Ovary (tissue), 9 donors: Measurements from ENCODE around the gene CXCR1. TPM values are rescaled to one million over a fixed set of nuclear protein-coding genes. Genes with fewer than 3 reads are reported as not detected.
A peak's percentile ranks its signal among the peaks of the same experiment; 100 is the strongest.

Source experiments
- DNase-seq, 5 donors: peaks; one replicate each; pipeline ENCODE4 v3.0.0-alpha.2; 2019 to 2020
- H3K27ac ChIP-seq, 2 donors: fragments of 200-600 bp; one replicate each; pipeline versions ENCODE4 v1.5.1 to v1.8.0; 2019 to 2022
- H3K27me3 ChIP-seq: fragments of 200-600 bp; one replicate; pipeline ENCODE4 v1.8.0; 2022
- H3K36me3 ChIP-seq: fragments of 200-600 bp; sonication (generic); one replicate; pipeline ENCODE4 v1.5.1; 2019
- H3K4me1 ChIP-seq: one replicate; pipeline ENCODE4 v1.8.1; 2013; ENCODE audit warnings: mild to moderate bottlenecking, moderate library complexity; ENCODE audit not compliant: insufficient read depth
- H3K4me3 ChIP-seq: fragments of 200-600 bp; sonication (generic); one replicate; pipeline ENCODE4 v1.5.1; 2017
- H3K9me3 ChIP-seq, 2 donors: fragments of 200-600 bp in 1 of 2; sonication (generic) in 1 of 2; one replicate each; pipeline versions ENCODE4 v1.5.1 to v1.8.1; 2013 to 2019; ENCODE audit warnings: mild to moderate bottlenecking in 1 of 2, moderate library complexity in 1 of 2
- EP300 ChIP-seq: sonication (generic); formaldehyde crosslinking; IDR thresholded peaks from one replicate; pipeline ENCODE4 v1.6.1; 2017; ENCODE audit warnings: antibody characterized with exemption
- POLR2A ChIP-seq: fragments of 450-650 bp; IDR thresholded peaks from one replicate; pipeline ENCODE4 v1.6.1; 2017; ENCODE audit warnings: antibody characterized with exemption, mild to moderate bottlenecking, moderate library complexity
- WGBS, 3 donors: extraction: QIAGEN DNeasy Blood & Tissue Kit in 1 of 3; methylation state at CpG; one replicate each; pipeline versions ENCODE4 v1.1.5 to v1.1.7; 2013 to 2017; 5-methylcytosine and 5-hydroxymethylcytosine counted together
- intact Hi-C, 4 donors: fragments of 100-400 bp; cut with DNase I; formaldehyde crosslinking; loops; one replicate each; pipeline versions ENCODE4 v1.11.0 to v1.15.1; 2022 to 2023
- polyA plus RNA-seq, 2 donors: library from polyadenylated mRNA; stranded (reverse); fragments of 200-250 nt in 1 of 2; fragments of 350-450 nt in 1 of 2; fragmentation: Illumina TruSeq in 1 of 2; extraction: RNeasy Lipid Tissue Mini Kit (QIAGEN cat#74804) in 1 of 2; gene quantifications; one replicate each; pipeline ENCODE4 v1.2.3, GENCODE V29; 2013 to 2014
- total RNA-seq, 7 donors: library from RNA; depleted of rRNA in 2 of 7; stranded (reverse); fragments of >200 nt in 2 of 7; fragmentation: NEBNext Ultra II Directional in 3 of 7; extraction: Animal tissue kit (Norgen Biotek cat#: 25700) in 3 of 7; gene quantifications; one replicate each; pipeline versions ENCODE4 v1.1.0 to v1.2.4, GENCODE V29; 2016 to 2023
- TF ChIP-seq, protein P1 (sequence below), 3 donors: fragments of 450-650 bp in 2 of 3; fragments of 200-600 bp in 1 of 3; IDR thresholded peaks; one replicate each; pipeline versions ENCODE4 v1.5.1 to v1.8.0; 2016 to 2022; ENCODE audit warnings: antibody characterized with exemption in 3 of 3, mild to moderate bottlenecking in 1 of 3
- donor health status: DM: no; HTN: no; CAD: no; lungs with moderate emphysema.
- donor health status: DM: no; HTN: no; CAD: no.
- donor health status: Bipolar disorder and iron deficiency.
- donor health status: DM: yes; HTN: yes; CAD: no.
- donor health status: DM: no; HTN: no; CAD: no.
- donor health status: DM: yes; HTN: yes; CAD: no.

Gene CXCR1
- total and polyA plus RNA-seq, 9 donors: 0.04 to 1.4 (median 0.32) TPM; not detected in 3

DNA sequence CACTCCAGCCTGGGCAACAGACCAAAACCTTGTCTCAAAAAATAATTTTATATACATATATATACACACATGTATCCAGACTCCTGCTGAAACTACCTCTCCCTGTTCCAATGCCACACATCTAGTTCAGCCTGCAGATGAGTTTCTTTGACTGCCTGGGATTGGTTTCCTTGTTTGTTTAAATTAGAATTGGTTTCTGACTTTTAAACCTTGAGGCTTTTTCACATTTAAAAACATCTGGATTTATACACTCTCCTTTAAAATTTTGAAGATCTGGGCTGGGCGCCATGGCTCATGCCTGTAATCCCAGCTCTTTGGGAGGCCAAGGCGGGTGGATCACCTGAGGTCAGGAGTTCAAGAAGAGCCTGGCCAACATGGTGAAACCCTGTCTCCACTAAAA, 21.8 kb upstream of the CXCR1 start:
- intact Hi-C loops: loop anchor here in 2 of 4 donors (5.0 to 10.0 kb wide), 2 partner anchors 79 to 206 kb away; partner anchors contain the start of gene CTDSP1 (in 1 of the 2)
- no peaks in the 10 kb centered on the region for H3K4me1 ChIP-seq
- H3K27me3 ChIP-seq: no peaks in the 10 kb centered on the region
- WGBS, 3 donors: 83 to 89% (median 85%) methylated on average over 2 of the region's 2 CpGs
- H3K9me3 ChIP-seq: no peaks in the 10 kb centered on the region
- no peak overlapping the region for H3K27ac ChIP-seq
- H3K36me3 ChIP-seq: no peaks in the 10 kb centered on the region
- DNase-seq: no peak
- no peak for TF ChIP-seq EP300
- TF ChIP-seq POLR2A: no peak
- TF ChIP-seq, protein P1, sequence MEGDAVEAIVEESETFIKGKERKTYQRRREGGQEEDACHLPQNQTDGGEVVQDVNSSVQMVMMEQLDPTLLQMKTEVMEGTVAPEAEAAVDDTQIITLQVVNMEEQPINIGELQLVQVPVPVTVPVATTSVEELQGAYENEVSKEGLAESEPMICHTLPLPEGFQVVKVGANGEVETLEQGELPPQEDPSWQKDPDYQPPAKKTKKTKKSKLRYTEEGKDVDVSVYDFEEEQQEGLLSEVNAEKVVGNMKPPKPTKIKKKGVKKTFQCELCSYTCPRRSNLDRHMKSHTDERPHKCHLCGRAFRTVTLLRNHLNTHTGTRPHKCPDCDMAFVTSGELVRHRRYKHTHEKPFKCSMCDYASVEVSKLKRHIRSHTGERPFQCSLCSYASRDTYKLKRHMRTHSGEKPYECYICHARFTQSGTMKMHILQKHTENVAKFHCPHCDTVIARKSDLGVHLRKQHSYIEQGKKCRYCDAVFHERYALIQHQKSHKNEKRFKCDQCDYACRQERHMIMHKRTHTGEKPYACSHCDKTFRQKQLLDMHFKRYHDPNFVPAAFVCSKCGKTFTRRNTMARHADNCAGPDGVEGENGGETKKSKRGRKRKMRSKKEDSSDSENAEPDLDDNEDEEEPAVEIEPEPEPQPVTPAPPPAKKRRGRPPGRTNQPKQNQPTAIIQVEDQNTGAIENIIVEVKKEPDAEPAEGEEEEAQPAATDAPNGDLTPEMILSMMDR (IDR thresholded peaks at IDR 0.05): no peak
- no peak overlapping the region for H3K4me3 ChIP-seq

DNA sequence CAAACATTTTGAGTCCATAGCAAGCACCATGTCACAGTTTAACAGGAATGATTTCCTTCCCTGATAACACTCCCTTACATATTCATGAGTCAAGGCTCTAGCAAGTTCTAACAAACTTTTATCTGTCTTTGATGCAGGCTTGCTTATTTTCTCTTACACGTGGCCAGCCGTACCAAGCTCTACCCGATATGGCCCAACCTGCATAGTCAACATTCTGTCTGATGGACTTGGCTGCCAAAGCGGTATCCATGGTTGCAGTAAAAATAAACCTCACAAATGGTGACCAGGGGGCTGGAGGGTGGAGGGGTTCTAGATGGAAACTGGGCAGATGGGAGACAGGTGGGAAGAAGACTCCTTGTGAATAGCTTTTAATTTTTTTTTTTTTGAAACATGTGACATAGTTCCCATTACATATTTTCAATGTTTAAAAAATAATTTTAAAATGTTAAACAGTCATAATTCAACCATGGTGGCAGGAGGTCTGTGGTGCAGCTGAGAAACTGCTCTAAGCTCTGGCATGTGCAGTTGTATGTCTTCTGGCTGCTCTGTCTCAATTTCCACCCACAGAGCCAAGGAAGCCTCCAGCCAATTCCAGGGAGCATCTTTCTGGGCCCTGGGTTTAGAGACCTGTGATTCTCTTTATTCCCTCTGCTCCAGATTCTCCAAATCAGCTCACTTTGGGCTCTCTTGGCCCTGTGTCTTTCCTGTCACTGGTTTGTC, 20.7 kb upstream of the CXCR1 start:
- H3K27me3 ChIP-seq: no peaks in the 10 kb centered on the region
- H3K4me1 ChIP-seq: no peaks in the 10 kb centered on the region
- H3K9me3 ChIP-seq: no peaks in the 10 kb centered on the region
- H3K4me3 ChIP-seq: no peak overlapping the region
- H3K27ac ChIP-seq: no peak overlapping the region
- 33 to 37% (median 36%) methylated on average over 4 of the region's 4 CpGs for WGBS, 3 donors
- DNase-seq: no peak
- intact Hi-C loops: loop anchor here in 2 of 4 donors (5.0 to 10.0 kb wide), 2 partner anchors 80 to 207 kb away; partner anchors contain the start of gene CTDSP1 (in 1 of the 2)
- TF ChIP-seq, protein P1 (IDR thresholded peaks at IDR 0.05): no peak
- TF ChIP-seq POLR2A: no peak
- TF ChIP-seq EP300: no peak
- no peaks in the 10 kb centered on the region for H3K36me3 ChIP-seq

DNA sequence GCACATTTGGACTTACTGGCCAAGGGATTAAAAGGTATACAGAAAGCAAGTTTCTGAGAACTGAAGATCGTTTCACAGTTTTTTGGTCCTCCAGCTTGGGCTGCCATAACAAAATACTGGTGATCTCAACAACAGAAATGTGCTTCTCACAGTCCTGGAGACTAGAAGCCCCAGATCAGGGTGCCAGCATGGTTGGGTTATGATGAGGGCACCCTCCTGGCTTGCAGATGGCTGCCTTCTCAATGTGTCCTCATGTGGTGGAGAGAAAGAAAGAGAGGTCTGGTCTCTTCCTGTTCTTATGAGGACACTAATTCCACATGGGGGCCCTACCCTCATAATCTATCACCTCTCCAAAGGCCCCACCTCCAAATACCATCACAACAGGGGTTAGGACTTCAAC, 20.1 kb upstream of the CXCR1 start:
- DNase-seq: no peak
- H3K4me1 ChIP-seq: no peaks in the 10 kb centered on the region
- intact Hi-C loops: loop anchor here in 2 of 4 donors (5.0 to 10.0 kb wide), 2 partner anchors 80 to 208 kb away; partner anchors contain the start of gene CTDSP1 (in 1 of the 2)
- no peak overlapping the region for H3K27ac ChIP-seq
- H3K27me3 ChIP-seq: no peaks in the 10 kb centered on the region
- no peak overlapping the region for H3K4me3 ChIP-seq
- 62 to 77% (median 64%) methylated on average over 1 of the region's 1 CpG for whole genome bisulfite sequencing, 3 donors
- no peak for TF ChIP-seq EP300
- no peaks in the 10 kb centered on the region for H3K36me3 ChIP-seq
- no peaks in the 10 kb centered on the region for H3K9me3 ChIP-seq

DNA sequence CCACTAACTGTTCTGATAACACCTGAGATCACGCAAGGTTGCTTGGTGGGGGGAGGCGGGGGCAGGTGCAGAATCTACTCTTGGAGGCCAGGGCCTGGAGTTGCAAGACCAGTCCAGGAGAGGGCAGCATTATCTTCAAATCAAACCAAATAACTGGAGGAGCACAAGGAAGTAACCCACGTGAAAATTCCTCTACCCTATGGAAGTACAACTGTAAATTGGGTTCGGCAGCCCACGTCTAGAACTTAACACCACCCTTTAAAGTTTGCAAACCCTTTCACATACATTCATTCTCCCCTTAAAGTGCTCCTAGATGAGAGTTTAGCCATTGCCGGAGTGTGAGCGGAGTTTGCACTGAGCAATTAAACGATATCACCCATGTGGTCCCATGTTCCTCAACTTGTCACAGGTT, 19.6 kb upstream of the CXCR1 start:
- 32 to 36% (median 34%) methylated on average over 8 of the region's 8 CpGs for WGBS, 3 donors
- intact Hi-C loops: loop anchor here in 2 of 4 donors (5.0 to 10.0 kb wide), 2 partner anchors 81 to 208 kb away; partner anchors contain the start of gene CTDSP1 (in 1 of the 2)
- Histone ChIP-seq H3K9me3 (no peaks in the 10 kb centered on the region), H3K27me3 (no peaks in the 10 kb centered on the region), H3K27ac (no peak overlapping the region), H3K36me3 (no peaks in the 10 kb centered on the region), H3K4me1 (no peaks in the 10 kb centered on the region), H3K4me3 (no peak overlapping the region)
- no peak for TF ChIP-seq POLR2A
- TF ChIP-seq, protein P1 (IDR thresholded peaks at IDR 0.05): peak; percentile 33 to 68 (median 55)
- DNase-seq: peak; percentile 38 to 74 (median 62)

DNA sequence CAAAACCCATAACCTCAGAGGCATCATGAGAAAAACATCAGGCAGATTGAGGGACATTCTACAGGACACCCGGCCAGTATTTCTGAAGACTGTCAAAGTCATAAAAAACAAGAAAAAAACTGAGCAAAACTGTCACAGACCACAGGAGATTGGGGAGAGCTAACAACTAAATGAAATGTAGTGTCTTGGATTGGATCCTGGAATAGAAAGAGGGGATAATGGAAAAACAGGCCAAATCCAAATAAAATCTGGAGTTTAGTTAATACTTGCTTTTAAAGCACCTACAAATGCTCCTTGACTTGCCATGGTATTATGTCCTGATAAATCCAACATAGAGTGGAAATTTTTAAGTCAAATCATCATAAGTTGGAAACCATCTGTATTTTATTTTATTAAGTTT, 17.6 kb upstream of the CXCR1 start:
- no peak for TF ChIP-seq POLR2A
- TF ChIP-seq, protein P1 (IDR thresholded peaks at IDR 0.05): no peak
- DNase-seq: no peak
- no peak overlapping the region for H3K4me3 ChIP-seq
- H3K27me3 ChIP-seq: no peaks in the 10 kb centered on the region
- intact Hi-C loops: loop anchor here in 1 of 4 donors (10.0 kb wide), 1 partner anchor 210 kb away; the partner anchor contains the start of gene CTDSP1
- no peaks in the 10 kb centered on the region for H3K9me3 ChIP-seq
- H3K36me3 ChIP-seq: no peaks in the 10 kb centered on the region
- H3K27ac ChIP-seq: no peak overlapping the region
- no peaks in the 10 kb centered on the region for H3K4me1 ChIP-seq
- WGBS, 3 donors: 73 to 84% (median 84%) methylated on average over 1 of the region's 1 CpG
